HG03159 (cell line): ENCODE measurements around the gene FOXL2.

ENCODE experiments used
- ATAC-seq: cut with Tn5 transposase; IDR thresholded peaks from one replicate; pipeline ENCODE4 v1.9.1; 2021; ENCODE audit warnings: mild to moderate bottlenecking, moderate library complexity; ENCODE audit not compliant: unreplicated experiment

FOXL2 gene

GRCh38 chr3:138945709-138946662 lies 951 bp downstream of the FOXL2 start:
- no peak for ATAC-seq

DNA sequence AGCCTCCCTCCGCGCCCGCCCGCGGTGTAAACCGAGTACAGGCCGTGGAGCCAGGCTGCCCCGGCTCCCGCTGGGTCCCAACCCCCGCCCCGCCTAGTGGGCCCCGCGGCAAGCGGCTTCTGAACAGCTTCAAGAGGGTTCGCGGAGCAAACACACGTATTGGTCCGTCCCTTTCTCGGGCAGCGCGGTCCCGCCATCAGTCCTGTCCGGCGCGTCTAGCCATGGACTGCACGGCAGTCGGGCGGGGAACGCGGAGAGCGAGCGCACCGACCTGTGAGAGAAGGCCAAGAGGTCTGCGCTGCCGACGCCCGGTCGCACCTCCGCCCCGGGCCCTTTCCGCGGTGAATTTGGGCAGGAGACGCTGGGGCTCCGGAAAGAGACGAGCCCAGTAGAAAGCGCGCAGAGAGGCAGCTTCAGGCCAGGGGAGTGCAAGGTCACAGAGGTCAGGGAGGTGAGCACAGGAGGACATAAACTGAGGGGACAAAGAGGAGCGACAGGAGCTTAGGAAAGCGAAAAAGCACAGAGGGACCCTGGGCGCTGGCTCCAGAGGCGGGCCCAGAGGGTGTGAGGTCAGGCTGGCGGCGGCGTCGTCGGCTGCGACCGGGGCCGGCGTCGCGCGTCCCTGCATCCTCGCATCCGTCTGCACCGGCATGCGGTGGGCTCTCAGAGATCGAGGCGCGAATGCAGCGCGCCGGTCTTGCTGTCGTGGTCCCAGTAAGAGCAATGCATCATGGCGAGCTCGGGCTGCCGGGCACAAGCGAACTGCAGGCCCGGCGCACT lies 1.8 kb downstream of the FOXL2 start:
- ATAC-seq: no peak

DNA sequence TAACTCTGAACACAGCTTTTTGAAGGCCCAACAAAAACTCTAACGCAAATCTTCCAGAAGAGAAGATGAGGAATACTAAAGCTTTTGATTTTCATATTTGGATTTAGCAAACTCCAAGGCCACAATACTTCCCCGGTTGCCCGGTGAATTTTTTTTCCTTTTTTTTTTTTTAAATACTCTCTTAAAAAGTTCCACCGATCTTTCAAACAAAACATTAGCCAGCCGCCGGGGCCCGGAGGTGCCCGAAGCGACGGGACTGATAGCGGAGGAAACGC lies 2.3 kb downstream of the FOXL2 start:
- ATAC-seq: no peak

DNA sequence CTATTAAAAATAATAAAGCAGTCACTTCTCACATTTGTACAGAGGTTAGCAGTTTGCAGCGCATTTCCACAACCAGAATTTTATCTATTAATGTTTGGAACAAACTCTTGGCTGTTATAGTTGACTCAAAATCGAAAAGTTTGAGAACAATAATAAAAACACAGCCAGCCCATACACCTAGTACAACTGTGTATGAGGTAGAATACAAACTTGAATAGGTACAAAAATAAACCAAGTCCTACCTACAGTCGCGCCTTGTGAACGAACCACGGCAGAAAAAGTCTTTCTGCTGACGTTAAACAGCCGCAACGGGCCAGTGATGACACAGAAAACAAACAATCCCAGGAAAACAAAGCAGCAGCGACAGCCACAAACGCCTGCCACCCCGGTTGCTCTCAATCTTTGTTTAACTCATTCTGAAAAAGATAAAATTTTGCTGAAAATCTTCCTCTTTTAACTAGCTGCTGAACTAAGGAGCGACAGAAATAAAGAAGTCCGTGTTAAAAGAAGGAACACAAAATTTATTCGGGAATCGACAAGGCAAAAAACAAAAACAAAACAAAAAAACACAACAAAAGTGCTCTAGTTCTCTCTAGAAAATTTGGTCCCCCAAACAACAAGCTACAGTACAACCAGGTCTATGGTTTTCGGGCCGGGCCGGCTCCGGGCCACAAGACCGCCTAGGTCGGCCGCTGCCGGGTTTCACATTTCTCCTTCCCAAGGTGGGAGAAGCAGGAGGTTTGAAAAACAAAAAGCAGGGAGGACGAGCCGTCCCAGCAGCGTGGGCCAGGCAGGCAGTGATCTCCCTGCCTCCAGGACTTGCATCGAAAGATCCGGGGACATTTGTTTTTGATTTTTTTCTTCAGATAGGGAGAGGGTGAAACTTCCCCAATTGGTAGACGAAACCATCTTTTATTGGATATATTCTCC lies 2.9 kb downstream of the FOXL2 start:
- ATAC-seq: no peak

DNA sequence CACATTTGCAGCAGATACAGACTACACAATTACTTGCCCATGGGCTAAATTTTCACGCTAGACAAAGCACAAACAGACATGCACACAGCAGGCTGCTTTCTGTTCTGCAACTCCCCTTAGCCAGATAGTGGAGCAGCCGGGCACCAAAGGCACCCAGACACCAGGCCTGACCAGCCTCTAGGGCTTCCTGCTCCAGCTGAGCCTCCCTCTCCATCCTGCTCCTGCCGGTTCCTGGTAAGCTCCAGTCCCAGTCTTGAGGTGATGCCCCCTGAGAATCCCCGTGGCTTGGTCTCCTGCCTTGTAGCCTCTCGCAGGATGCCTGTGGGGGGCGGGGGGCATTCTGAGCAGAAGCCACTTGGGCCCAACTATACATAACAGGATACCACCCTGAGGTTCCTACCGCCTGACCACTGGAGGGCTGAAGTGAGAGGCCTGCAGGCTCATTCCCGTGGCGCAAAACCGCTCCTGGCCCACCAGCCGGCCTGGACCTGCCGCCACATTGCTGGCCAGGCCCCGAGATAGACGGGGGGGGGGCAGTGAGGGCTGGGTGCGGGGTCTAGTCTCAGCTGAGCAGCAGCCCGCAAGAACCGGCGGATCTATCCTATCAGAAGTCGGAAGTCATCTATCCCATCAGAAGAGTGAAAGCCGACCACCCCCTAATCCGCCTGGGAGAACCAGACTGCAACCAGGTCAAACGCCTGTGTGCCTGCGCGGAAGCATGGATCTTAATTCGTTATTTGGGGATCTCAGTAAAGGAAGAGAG lies 3.9 kb downstream of the FOXL2 start:
- no peak for ATAC-seq

DNA sequence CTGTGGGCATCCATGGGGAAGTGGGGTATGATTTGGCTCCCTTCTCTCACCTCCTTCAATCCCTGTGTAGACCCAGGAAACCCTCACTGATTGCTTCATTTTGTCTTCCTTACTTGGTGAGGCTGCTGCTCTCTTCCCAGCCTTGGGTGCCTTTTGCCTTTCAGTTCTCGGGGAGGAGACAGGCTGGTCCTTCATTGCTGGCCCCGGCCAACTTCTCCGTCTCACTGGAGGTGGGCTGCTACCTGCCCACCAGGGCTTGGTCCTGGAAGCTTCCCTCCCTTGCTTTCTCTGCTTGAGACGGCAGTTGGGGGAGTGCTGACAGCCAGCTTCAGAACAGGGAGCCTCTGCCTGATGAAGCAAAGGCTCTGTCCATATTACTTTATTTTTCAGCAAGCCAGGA lies 4.7 kb downstream of the FOXL2 start:
- no peak for ATAC-seq

DNA sequence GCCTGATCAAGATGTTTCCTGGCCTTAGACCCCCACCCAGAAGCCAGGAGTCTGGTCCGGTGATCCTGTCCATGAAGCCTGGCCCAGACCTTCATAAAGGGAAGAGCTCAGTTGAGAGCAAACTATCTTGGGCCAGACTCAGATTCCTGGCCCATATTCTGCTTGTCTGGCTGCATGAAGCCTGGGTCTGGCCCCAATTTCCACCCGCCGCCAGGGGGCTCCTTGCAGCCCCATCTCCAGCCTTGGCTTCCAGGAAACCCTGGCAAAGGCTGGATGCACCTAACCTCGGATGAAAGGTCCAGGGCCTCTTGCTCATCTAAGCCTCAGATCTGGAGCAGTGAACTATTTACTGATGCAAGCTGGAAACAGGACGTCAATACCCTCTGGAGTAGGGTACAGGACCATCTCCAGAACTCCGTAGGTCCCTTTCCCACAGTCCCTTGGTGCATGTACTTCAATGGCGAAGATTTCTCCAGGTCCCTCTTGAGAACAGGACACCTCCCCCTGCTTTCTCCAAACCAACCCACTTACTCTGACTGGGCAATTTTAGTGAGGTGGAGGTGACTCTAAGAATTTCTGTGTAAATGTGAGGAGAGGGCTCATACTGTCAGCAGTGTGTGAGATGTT lies 5.6 kb downstream of the FOXL2 start:
- ATAC-seq: no peak

DNA sequence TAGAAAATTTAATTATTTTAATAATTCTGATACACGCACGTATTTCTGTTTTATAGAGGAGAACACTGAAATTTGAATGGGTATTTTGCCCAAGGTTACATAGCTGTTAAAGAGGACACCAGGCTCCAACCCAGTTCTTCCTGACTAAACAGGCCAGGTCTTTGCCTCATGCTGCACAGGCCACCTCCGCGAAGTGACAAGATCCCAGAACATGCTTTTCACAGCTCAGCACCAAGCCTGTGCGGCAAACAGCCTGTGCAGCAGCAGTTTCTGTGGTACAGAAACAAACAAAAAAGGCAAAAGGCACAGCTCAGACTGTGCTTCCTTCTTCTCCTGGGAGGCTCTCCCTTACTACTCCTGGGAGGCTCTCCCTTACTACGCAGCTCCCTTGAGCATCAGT lies 6.5 kb downstream of the FOXL2 start:
- ATAC-seq: no peak

DNA sequence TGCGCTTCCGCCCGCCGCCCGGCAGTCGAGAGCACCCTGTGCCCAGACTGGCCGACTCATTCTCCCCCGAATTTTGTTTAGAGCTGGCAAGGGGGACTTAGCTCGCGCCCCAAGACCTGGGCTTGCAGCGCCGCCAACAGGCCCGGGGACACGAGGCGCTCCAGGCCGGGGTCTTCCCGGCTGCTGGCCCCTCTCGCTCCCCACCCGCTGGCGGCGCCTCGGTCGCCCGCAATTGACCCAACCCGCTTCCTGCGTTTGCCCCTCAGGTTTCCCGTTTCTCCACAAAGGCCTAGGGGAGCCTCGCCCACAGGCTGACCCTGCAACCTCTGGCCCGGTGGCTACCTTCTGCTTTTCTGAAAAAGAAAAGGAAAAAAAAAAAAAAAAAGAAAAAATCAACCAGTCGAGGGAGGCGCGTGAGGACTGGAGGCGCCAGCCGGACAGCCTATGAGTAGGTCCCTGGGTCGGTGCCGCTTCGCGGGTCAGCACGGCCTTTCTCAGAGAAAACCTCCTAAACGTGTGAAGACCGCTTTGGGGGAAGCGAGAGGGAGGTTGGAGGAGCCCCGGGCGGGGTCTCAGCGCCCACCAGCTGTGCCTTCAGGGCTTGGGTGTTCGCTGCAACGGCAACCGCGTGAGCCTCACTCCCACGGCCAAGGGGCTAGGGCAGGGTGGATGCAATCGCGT lies 7.2 kb downstream of the FOXL2 start:
- no peak for ATAC-seq

- no peak for ATAC-seq
These were observed 7.9 kb downstream of the FOXL2 start for GRCh38 chr3:138938877-138939560.

- no peak for ATAC-seq
These were observed 8.7 kb downstream of the FOXL2 start for GRCh38 chr3:138938056-138938876.

DNA sequence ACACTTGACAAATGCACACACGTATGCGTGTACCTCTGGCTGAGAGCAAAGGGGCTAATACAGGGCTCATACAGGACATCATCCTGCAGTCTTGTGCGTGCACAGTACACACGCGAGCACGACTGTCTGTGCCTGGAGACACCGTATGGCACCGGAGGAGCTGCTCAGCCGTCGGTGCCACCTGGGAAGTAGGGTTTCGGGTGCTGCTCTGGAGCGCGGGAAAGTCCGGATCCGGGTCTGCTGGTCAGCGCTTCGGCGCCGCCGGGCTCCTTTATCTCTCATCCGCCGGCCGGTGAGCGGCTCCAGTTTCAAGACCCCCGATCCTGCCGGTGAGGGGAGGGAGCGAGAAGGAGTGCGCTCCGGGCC lies 9.3 kb downstream of the FOXL2 start:
- no peak for ATAC-seq

- ATAC-seq: no peak
These were observed 9.9 kb downstream of the FOXL2 start for GRCh38 chr3:138936741-138937689.

DNA sequence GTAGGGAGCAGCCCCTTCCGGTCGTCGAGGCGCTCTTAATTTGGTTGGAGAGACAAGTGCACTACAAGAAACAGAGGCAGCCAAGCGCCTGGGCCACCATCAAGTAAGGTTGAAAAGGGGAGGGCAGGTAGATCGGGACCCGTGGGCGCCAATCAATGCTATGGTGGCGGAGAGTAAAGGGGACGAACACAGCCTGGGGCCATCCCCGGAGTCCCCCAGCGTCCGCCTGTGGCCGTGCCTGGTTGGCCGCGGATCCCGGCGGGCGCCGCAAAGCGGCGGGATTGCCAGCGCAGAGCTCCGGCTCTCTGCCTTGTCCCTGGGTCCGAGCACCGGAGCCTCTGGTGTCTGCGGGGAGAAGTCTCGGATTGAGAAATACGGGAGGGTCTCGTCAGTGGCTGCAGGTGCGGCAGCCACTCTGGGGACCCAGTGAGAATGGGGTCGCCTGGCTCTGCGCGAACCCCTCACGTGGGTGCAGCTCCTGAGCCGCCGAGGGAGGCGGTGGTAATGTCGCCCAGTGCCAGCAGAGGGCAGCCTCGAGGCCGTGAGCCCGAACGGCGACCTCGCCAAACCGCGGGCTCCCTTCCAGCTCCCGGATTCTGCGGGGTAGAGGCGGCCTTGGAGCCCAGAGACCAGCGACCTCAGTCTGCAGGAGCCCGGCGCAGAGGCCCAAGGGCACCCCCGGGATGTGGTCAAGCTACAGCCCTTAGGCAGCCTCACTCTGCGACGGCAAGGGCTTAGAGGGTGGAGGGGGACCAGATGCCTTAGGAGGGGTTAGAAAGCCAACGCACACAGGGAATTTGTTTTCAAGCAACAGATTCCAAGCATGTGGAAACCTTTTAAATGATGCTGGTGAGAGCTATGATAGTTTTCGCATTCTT lies 10.8 kb downstream of the FOXL2 start:
- no peak for ATAC-seq

- no peak for ATAC-seq
These were observed 11.5 kb downstream of the FOXL2 start for GRCh38 chr3:138935505-138935862.
